Stomach (tissue), 4 donors: ENCODE results near the gene PVRIG.

ENCODE experiments used
- EP300 ChIP-seq: sonication (generic); formaldehyde crosslinking; IDR thresholded peaks from one replicate; pipeline ENCODE4 v1.6.1; 2017; ENCODE audit warnings: antibody characterized with exemption
- POLR2A ChIP-seq, 4 donors: fragments of 450-650 bp; IDR thresholded peaks; one replicate each; pipeline ENCODE4 v1.6.1; 2016; ENCODE audit warnings: antibody characterized with exemption in 4 of 4, control low read depth in 2 of 4, mild to moderate bottlenecking in 1 of 4, moderate library complexity in 1 of 4
- POLR2AphosphoS5 ChIP-seq, 3 donors: sonication (generic); formaldehyde crosslinking; IDR thresholded peaks; one replicate each; pipeline ENCODE4 v1.6.1; 2016; ENCODE audit warnings: antibody characterized with exemption in 3 of 3
- TF ChIP-seq, protein P1 (sequence below), 7 experiments: fragments of 450-650 bp in 4 of 7; fragments of 200-600 bp in 3 of 7; sonication (generic) in 3 of 7; IDR thresholded peaks; one replicate each; pipeline ENCODE4 v1.5.1; 2016 to 2019; ENCODE audit warnings: antibody characterized with exemption in 7 of 7, control low read depth in 2 of 7, mild to moderate bottlenecking in 1 of 7

DNA sequence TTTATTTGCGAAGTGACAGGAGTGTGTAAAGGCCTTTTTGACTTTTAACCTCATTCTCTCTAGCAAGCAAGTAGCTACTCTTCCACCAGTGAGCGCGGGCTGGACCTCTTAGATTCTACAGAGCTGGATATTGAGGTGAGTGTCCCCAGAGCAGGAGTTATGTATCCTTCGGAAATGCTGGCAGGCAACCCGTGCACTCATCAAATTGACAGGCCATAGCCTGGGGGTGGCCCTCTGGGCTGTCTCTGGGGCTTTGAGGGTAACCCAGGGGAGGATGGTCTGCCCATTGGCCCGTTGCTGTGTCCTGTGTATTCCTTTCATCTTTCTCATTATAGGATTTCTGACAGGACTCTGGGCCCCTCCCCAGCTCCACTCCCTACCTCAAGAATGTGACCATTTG is 6.1 kb upstream of the PVRIG start:
- TF ChIP-seq, protein P1, sequence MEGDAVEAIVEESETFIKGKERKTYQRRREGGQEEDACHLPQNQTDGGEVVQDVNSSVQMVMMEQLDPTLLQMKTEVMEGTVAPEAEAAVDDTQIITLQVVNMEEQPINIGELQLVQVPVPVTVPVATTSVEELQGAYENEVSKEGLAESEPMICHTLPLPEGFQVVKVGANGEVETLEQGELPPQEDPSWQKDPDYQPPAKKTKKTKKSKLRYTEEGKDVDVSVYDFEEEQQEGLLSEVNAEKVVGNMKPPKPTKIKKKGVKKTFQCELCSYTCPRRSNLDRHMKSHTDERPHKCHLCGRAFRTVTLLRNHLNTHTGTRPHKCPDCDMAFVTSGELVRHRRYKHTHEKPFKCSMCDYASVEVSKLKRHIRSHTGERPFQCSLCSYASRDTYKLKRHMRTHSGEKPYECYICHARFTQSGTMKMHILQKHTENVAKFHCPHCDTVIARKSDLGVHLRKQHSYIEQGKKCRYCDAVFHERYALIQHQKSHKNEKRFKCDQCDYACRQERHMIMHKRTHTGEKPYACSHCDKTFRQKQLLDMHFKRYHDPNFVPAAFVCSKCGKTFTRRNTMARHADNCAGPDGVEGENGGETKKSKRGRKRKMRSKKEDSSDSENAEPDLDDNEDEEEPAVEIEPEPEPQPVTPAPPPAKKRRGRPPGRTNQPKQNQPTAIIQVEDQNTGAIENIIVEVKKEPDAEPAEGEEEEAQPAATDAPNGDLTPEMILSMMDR (IDR thresholded peaks at IDR 0.05) = no peak
- no peak for TF ChIP-seq POLR2AphosphoS5 (IDR thresholded peaks at IDR 0.05)
- TF ChIP-seq POLR2A (IDR thresholded peaks at IDR 0.05) = no peak
- no peak for TF ChIP-seq EP300
